Dermis microvascular lymphatic vessel endothelial cell (primary cell): ENCODE results near the gene DENND4C. TPM values are rescaled to one million over a fixed set of nuclear protein-coding genes. Genes with fewer than 3 reads are reported as not detected.
A peak's percentile ranks its signal among the peaks of the same experiment; 100 is the strongest.
"Not testable (repeated sequence)": the region's sequence is repeated elsewhere in the genome, so short reads cannot be mapped to it uniquely, and the experiment has no call there.

Experiments
- DNase-seq, 2 donors: peaks; one replicate each; pipeline versions ENCODE4 v3.0.0 to v3.0.0-alpha.2; 2010; ENCODE audit warnings: low read depth in 2 of 2
- total RNA-seq: library from RNA; depleted of rRNA; stranded (reverse); fragments of >200 nt; gene quantifications from 2 replicates; pipeline ENCODE4 v1.2.1, GENCODE V29; 2014

DENND4C gene
- total RNA-seq, 1 donor from 2014 or later = 66.8 TPM

- no peak for DNase-seq
These were observed 142.1 kb downstream of the DENND4C start for GRCh38 chr9:19372567-19372966.

GRCh38 chr9:19373527-19373926, 143.0 kb downstream of the DENND4C start:
- DNase-seq = no peak

- peak in 1 of 2 donors; percentile 71 for DNase-seq
These were observed 145.0 kb downstream of the DENND4C start for GRCh38 chr9:19375538-19375937.

- no peak for DNase-seq
These were observed 146.4 kb downstream of the DENND4C start for GRCh38 chr9:19376931-19377330.

GRCh38 chr9:19378164-19378563, 147.7 kb downstream of the DENND4C start:
- DNase-seq = no peak

- DNase-seq = no peak
These were observed 148.2 kb downstream of the DENND4C start for GRCh38 chr9:19378647-19379046.

GRCh38 chr9:19379283-19379682, 148.8 kb downstream of the DENND4C start:
- no peak for DNase-seq

- DNase-seq = peak in 1 of 2 donors; percentile 62
These were observed 149.2 kb downstream of the DENND4C start for GRCh38 chr9:19379697-19380046.

GRCh38 chr9:19380826-19381075, 150.3 kb downstream of the DENND4C start:
- DNase-seq = no peak

GRCh38 chr9:19381656-19382055, 151.2 kb downstream of the DENND4C start:
- DNase-seq = no peak

- DNase-seq = not testable (repeated sequence)
These were observed 154.7 kb downstream of the DENND4C start for GRCh38 chr9:19385212-19385611.

GRCh38 chr9:19385786-19386501, 155.5 kb downstream of the DENND4C start:
- no peak for DNase-seq

GRCh38 chr9:19386502-19387044, 156.1 kb downstream of the DENND4C start:
- peak in 1 of 2 donors; percentile 82 for DNase-seq

GRCh38 chr9:19387317-19387716, 156.8 kb downstream of the DENND4C start:
- peak in 1 of 2 donors; percentile 20 for DNase-seq

- not testable (repeated sequence) for DNase-seq
These were observed 159.0 kb downstream of the DENND4C start for GRCh38 chr9:19389539-19389938.

- no peak for DNase-seq
These were observed 167.4 kb downstream of the DENND4C start for GRCh38 chr9:19397845-19398244.

- not testable (repeated sequence) for DNase-seq
These were observed 172.7 kb downstream of the DENND4C start for GRCh38 chr9:19403231-19403630.

GRCh38 chr9:19404283-19405075, 174.0 kb downstream of the DENND4C start:
- DNase-seq = no peak

- DNase-seq = no peak
These were observed 175.3 kb downstream of the DENND4C start for GRCh38 chr9:19405771-19406170.

- no peak for DNase-seq
These were observed 177.8 kb downstream of the DENND4C start for GRCh38 chr9:19408316-19408692.

GRCh38 chr9:19408693-19409400, 178.4 kb downstream of the DENND4C start, which contains the start of gene ACER2:
Gene ACER2, plus strand, starts transcription at chr9:19409009. Its CDS starts 76 bp downstream, at chr9:19409085.
- DNase-seq = peak; percentile 78 to 94
